GDM1 (cell line): Measurements from ENCODE around the gene NAV2.

Experiments used
- DNase-seq: peaks from one replicate; lab custom pipeline; 2025; lab: John Stamatoyannopoulos, UW

Gene NAV2

DNA sequence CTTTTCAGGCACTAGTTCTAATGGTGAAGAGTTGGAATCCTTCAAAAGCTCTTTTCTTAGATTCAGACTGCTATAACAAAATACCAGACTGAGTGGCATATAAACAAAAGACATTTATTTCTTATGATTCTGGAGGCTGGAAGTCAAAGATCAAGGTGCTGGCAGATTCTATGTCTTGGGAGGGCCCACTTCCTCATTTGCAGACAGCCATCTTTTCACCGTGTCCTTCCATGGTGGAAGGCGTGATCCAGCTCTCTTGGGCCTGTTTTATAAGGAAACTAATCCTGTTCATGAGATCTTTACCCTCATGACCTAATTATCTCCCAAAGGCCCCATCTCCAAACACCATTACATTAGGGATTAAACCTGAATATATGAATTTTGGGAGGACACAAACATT lies 124.0 kb downstream of the NAV2 start:
- no peak for DNase-seq

GRCh38 chr11:19838994-19839768 lies 126.5 kb downstream of the NAV2 start:
- DNase-seq, result no peak

- DNase-seq, result no peak
Measured at GRCh38 chr11:19840961-19841360, 128.3 kb downstream of the NAV2 start.

DNA sequence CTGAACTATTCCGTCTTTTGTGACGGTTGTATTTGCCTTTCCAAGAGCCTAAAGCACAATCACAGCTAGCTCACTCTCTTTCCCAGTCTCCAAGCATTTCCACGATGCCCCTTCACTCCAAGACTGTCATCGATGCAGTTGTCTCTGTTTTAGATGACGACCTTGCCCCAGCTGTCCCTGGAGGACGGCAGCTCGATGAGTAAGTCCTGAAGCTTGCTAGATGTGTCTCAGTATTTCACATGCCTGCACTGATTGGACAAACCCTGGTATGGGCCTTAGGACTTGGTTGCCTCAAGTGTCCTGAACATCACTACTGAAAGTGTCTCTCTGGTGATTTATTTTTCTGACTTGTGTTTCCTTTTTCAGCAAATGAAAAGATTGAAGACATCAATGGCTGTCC lies 129.9 kb downstream of the NAV2 start:
- DNase-seq, result no peak

GRCh38 chr11:19843079-19843478 lies 130.4 kb downstream of the NAV2 start:
- no peak for DNase-seq

GRCh38 chr11:19844012-19844411 lies 131.4 kb downstream of the NAV2 start:
- no peak for DNase-seq

DNA sequence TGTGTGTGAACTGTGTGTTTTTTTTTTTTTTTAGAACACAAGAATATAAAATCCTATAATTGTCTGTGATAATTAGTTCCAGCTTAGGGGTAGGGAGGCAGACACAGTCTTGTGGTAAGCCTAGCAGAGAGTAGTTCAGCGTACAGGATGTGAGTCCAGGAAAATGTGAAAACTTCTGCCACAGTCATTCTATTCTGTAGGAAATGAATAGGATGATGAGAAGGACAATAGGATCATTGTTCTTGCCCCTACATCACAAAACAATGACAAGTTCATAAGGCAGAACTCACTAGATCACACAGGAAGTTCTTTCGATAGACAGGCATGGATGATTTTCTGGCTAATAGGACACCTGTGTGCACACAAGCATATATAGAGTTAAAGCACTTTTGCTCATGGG lies 132.2 kb downstream of the NAV2 start:
- DNase-seq, result no peak

GRCh38 chr11:19845626-19846025 lies 133.0 kb downstream of the NAV2 start:
- no peak for DNase-seq

- no peak for DNase-seq
Measured at GRCh38 chr11:19846654-19847305, 134.1 kb downstream of the NAV2 start.

DNA sequence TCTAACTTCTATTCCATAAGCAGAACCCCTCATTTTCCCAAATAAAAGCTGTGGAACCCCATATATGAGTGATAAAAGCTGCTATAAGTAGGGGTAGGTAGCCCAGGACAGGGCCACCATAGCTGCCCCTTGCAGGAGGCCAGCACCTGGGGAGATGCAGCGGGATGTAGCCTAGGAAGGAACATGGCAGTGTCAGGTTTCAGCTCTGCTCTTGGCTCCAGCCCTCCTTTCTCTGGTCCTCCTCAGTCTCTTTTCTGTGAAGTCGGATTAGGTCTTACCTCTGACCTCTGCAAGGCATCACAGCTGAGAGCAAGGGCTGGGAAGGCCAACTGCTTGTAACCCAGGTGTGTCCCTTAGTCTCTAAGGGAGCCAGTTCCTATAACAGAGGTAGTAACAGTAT lies 135.6 kb downstream of the NAV2 start:
- no peak for DNase-seq

- DNase-seq, result no peak
Measured at GRCh38 chr11:19849107-19849789, 136.6 kb downstream of the NAV2 start.

GRCh38 chr11:19849947-19850593 lies 137.4 kb downstream of the NAV2 start:
- DNase-seq, result no peak

- DNase-seq, result no peak
Measured at GRCh38 chr11:19852288-19852687, 139.7 kb downstream of the NAV2 start.

GRCh38 chr11:19853016-19853415 lies 140.4 kb downstream of the NAV2 start:
- no peak for DNase-seq

DNA sequence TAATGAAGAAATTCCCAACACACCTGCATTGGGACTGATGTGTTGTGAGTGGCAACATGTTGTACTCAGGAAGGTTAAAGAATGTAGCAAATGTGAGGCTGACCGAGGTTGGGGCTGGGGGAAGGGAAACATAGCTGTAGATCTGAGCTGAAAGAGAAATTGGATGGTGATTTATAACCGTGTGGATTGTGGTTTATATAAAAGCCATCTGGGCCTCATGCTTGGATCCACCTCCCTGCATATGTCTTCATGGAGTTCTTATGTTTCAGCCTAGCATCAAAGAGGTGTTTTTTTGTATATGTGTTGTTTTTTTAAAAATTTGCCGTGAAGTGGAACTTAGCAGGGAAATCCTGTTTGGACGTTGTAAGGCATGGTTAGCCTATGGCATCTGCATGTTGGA lies 141.3 kb downstream of the NAV2 start:
- no peak for DNase-seq

DNA sequence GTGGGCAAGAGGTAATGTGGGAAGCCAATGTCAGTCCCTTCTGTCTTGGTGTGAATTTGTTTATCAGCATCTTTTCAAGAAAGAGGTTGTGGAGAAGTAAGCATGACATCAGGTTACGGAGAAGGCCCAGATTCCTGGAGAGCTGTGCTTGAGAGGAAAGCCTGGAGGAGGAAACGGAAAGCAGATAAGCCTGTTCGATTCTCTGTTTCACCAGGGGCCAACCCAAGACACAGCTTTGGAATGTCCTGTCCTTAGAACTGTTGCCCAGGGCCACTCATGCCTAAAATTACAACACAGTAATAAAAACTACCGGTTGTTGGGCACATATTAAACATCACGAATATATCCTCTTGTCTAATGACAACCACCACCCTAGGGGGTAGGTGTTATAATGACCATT lies 148.5 kb downstream of the NAV2 start:
- no peak for DNase-seq

DNA sequence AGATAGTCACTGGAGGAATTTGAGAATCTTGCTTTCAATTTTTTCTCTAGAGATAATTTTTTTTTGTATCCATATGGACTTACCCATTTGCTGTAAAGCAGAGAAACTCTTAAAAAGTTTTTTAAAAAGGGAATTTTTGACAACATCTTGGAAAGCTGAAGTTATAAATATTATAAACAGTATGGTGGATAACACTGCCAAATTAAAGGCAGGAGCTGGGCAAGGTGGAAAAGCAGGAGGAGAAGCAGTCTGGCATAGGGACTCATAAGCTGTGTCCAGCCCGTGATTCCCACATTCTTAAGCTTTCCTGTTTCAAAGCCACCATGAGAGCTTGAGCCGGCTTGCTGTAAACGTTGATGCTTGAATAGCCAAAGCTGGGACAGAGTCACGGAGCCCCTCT lies 149.5 kb downstream of the NAV2 start:
- no peak for DNase-seq

DNA sequence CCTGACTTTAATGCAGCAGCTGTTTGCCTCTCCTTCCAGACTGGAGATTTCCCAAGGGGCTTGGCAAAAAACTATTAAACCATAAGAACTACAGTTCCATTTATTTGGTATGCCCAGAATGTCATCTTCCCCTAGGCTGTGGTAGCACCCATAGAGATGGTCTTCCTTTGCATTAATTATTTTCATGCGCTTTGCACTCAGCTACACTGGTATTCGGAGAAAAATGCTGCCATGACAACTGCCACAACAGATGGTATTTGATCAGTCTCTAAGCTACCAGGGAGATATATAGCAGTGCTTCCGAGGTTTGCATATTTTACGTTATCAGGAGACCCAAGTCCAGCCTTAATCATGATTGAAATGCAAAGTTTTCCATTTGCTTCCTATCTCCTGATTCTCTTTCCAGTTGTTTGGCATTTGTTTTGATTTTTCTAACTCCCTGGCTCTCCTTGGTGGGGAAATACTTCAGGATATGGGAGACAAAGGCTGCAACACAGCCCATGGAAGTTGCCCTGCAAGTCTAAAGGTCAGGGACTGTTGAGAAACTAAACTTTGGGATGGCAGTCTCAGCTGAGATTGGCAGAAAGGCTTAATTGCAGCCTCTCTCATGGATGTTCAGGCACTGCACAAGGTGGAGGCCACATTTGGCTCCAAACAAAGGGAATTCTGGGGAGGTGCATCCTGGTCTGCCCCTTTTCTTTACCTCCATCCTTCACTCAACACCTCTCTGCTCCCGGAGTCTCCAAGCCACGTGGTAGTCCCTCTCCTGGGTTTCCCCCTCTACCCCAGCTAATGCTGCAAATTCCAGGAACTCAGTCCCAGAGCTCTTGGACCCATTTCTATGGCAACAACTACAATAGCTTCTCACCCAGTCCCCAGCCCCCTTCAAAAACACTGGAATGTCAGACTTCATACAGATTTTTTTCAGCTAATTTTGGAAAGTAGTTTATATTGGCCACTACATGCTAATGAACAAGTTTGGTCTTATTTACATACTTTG lies 151.8 kb downstream of the NAV2 start:
- DNase-seq, result no peak

GRCh38 chr11:19866037-19866436 lies 153.4 kb downstream of the NAV2 start:
- no peak for DNase-seq

DNA sequence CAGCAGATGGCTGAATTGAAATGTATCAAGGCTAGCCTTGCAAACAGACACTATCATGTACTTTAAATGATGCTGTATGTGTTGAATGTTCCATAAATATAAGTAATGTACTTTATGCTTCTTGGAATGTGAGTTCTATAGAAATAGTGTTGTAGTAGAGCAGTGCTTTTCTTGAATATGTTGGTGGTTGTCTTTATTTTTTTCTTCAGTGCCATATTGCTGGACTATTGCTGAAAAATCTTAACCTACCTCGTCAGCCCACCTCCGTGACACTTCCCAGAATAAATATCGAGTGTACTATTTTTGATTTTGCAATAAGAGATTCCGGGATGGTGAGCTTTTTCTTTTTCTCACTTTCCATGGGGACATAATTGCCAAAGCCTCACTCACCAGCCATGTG lies 153.9 kb downstream of the NAV2 start:
- no peak for DNase-seq

DNA sequence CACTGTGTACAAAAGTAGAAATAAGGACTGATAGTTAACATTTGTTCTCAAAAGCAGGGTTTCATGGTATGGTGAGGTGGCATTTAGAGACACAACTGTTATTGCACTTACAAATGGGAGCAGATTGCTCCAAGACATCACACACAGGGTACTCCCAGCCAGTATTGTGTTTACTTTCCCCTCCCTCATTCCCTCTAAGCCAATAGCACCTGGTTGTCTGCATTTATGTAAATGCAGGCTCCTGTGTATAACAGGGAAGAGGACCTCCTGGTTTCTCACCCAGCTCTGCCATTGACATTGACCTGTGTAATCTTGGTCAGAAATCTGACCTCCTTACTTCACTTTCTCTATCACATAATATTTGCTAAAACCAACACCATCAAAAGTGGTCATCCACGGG lies 154.4 kb downstream of the NAV2 start:
- DNase-seq, result no peak
